K562 (cell line): ENCODE results near the gene PNPO. TPM values are rescaled to one million over a fixed set of nuclear protein-coding genes. Genes with fewer than 3 reads are reported as not detected.

Source experiments
- BACH1 ChIP-seq: fragments of 200-800 bp; sonication (Bioruptor generic); IDR thresholded peaks from 2 replicates; pipeline ENCODE4 v1.6.1; 2016; ENCODE audit warnings: missing genetic modification characterization, missing compliant biosample characterization
- C11orf30 ChIP-seq: fragments of 450-650 bp; IDR thresholded peaks from 2 replicates; pipeline ENCODE4 v1.6.1; 2016; ENCODE audit warnings: low read depth, mild to moderate bottlenecking
- CBFA2T3 ChIP-seq: fragments of 450-650 bp; IDR thresholded peaks from 2 replicates; pipeline ENCODE4 v1.6.1; 2017
- ELF4 ChIP-seq: fragments of 450-650 bp; formaldehyde crosslinking; IDR thresholded peaks from 2 replicates; pipeline ENCODE4 v1.4.0; 2022; ENCODE audit warnings: missing genetic modification characterization
- HDAC1 ChIP-seq, 2 experiments: fragments of 450-650 bp; IDR thresholded peaks; 2 replicates each; pipeline ENCODE4 v1.6.1; 2016 to 2017; ENCODE audit warnings: inconsistent platforms in 1 of 2, mild to moderate bottlenecking in 1 of 2, moderate library complexity in 1 of 2
- MAFG ChIP-seq: fragments of 450-650 bp; conservative IDR thresholded peaks from 2 replicates; pipeline ENCODE4 v1.6.1; 2016; ENCODE audit warnings: missing genetic modification characterization, missing compliant biosample characterization
- MTA3 ChIP-seq: fragments of 450-650 bp; formaldehyde crosslinking; IDR thresholded peaks from 2 replicates; pipeline ENCODE4 v1.6.1; 2017; ENCODE audit warnings: mild to moderate bottlenecking, borderline replicate concordance
- NFRKB ChIP-seq: fragments of 450-650 bp; IDR thresholded peaks from 2 replicates; pipeline ENCODE4 v1.6.1; 2016; ENCODE audit warnings: low read depth
- NR2F6 ChIP-seq: fragments of 450-650 bp; formaldehyde crosslinking; IDR thresholded peaks from 2 replicates; pipeline ENCODE4 v1.4.0; 2020; ENCODE audit warnings: mild to moderate bottlenecking
- PPARD ChIP-seq: fragments of 250-450 bp; sonication (Bioruptor Pico); IDR thresholded peaks from 2 replicates; pipeline ENCODE4 v1.8.0; 2022; ENCODE audit warnings: inconsistent platforms, mild to moderate bottlenecking, moderate library complexity
- REST ChIP-seq, 2 experiments: fragments of 450-650 bp; formaldehyde crosslinking in 1 of 2; IDR thresholded peaks; 2 replicates each; pipeline versions ENCODE4 v1.4.0 to v1.6.1; 2014 to 2020; ENCODE audit warnings: mild to moderate bottlenecking in 2 of 2, borderline replicate concordance in 1 of 2, low read depth in 1 of 2
- SMARCA4 ChIP-seq: fragments of 450-650 bp; IDR thresholded peaks from 2 replicates; pipeline ENCODE4 v1.6.1; 2016
- SMARCE1 ChIP-seq: fragments of 450-650 bp; IDR thresholded peaks from 2 replicates; pipeline ENCODE4 v1.7.1; 2016; ENCODE audit warnings: mild to moderate bottlenecking
- polyA plus RNA-seq, 8 experiments: library from polyadenylated mRNA; depleted of rRNA in 4 of 8; stranded (reverse) in 5 of 8; unstranded in 3 of 8; fragments of >200 nt; fragmentation: Nextera tagmentation in 2 of 8; fragmentation: Illumina TruSeq in 1 of 8; extraction: Ambion mirVana in 2 of 8; extraction: Trizol in 1 of 8; gene quantifications; 2 replicates each; pipeline versions ENCODE4 v1.2.1 to v1.2.3, GENCODE V29; 2011 to 2014; ENCODE audit warnings: inconsistent platforms in 1 of 8, missing spikeins in 1 of 8
- total RNA-seq, 7 experiments: library from RNA; depleted of rRNA in 6 of 7; stranded (reverse); fragments of >200 nt in 6 of 7; fragmentation: Illumina TruSeq in 2 of 7; extraction: Trizol in 2 of 7; gene quantifications; 2 replicates each; pipeline versions ENCODE4 v1.2.1 to v1.2.3, GENCODE V29; 2011 to 2021; ENCODE audit warnings: low replicate concordance in 1 of 7

Gene PNPO
- total and polyA plus RNA-seq, 9 of the 15 experiments (the other 6 are each of a cell fraction or from before 2014, with no cell fraction given), result 16.6 to 39.0 (median 27.4) TPM

GRCh38 chr17:47894498-47895346 lies 46.6 kb upstream of the PNPO start (continued):
- TF ChIP-seq REST (IDR thresholded peaks at IDR 0.05; ENCODE audit: borderline replicate concordance) (peak; percentile 17; the same call in 1 of the 2 replicates), REST (CRISPR knock-in tag; IDR thresholded peaks at IDR 0.05; ENCODE audit: low read depth) (no peak), NFRKB (0 out of 2 replicates have a peak, but pooled peaks have one; percentile 6), CBFA2T3 (0 out of 2 replicates have a peak, but pooled peaks have one; percentile 28), MAFG (tag) (peak; percentile 83), SMARCA4 (0 out of 2 replicates have a peak, but pooled peaks have one; percentile 17), HDAC1 (IDR thresholded peaks at IDR 0.05) (0 out of 4 replicates have a peak, but pooled peaks of 1 of the 2 experiments have one; percentile 40), MTA3 (no peak), NR2F6 (no peak), PPARD (CRISPR knock-in tag) (no peak), SMARCE1 (peak; percentile 10; the same call in 1 of the 2 replicates), BACH1 (no peak; the same call in 1 of the 2 replicates), C11orf30 (peak; percentile 12; the same call in 1 of the 2 replicates), ELF4 (CRISPR knock-in tag) (0 out of 2 replicates have a peak, but pooled peaks have one; percentile 38)
